Measurements from ENCODE around the gene CPEB2.

Gene CPEB2

GRCh38 chr4:15015170-15015569, 12.9 kb downstream of the CPEB2 start:
- Histone ChIP-seq H4K20me1 (peaks cover 0 to 100% (median 0%) of the 10 kb centered on the region in 11 experiments; a peak in 6 of 22 replicates), H3K27ac (no peak overlapping the region), H3K27me3 (no peaks in the 10 kb centered on the region), H3K4me2 (no peak overlapping the region), H3K4me1 (peaks cover 0 to 12% (median 0%) of the 10 kb centered on the region in 10 experiments; a peak in 2 of 20 replicates), H3K9me3 (replicated peaks in 1 of 11) (no peaks in the 10 kb centered on the region), H3K9ac (no peak overlapping the region), H3K36me3 (peaks cover 0 to 98% (median 7%) of the 10 kb centered on the region in 11 experiments; a peak in 12 of 22 replicates), H3K4me3 (no peak overlapping the region)
- no peak for TF ChIP-seq Cebpa-rat (IDR thresholded peaks at IDR 0.05)

- Histone ChIP-seq H3K36me3 (peaks cover 0 to 86% (median 0%) of the 10 kb centered on the region in 11 experiments; a peak in 11 of 22 replicates), H3K9ac (no peak overlapping the region), H3K27me3 (no peaks in the 10 kb centered on the region), H3K4me2 (no peak overlapping the region), H3K27ac (no peak overlapping the region), H3K4me1 (peaks cover 0 to 24% (median 0%) of the 10 kb centered on the region in 10 experiments; a peak in 2 of 20 replicates), H3K9me3 (replicated peaks in 1 of 11) (no peaks in the 10 kb centered on the region), H3K4me3 (no peak overlapping the region), H4K20me1 (peaks cover 0 to 100% (median 0%) of the 10 kb centered on the region in 11 experiments; a peak in 5 of 22 replicates)
- no peak for TF ChIP-seq Cebpa-rat (IDR thresholded peaks at IDR 0.05)
These were observed 16.1 kb downstream of the CPEB2 start for GRCh38 chr4:15018361-15018760.

GRCh38 chr4:15020502-15021286, 18.4 kb downstream of the CPEB2 start:
- Histone ChIP-seq H3K9me3 (replicated peaks in 1 of 11) (no peaks in the 10 kb centered on the region), H4K20me1 (peaks cover 0 to 100% (median 0%) of the 10 kb centered on the region in 11 experiments; a peak in 5 of 22 replicates), H3K27ac (no peak overlapping the region), H3K36me3 (peaks cover 0 to 86% (median 0%) of the 10 kb centered on the region in 11 experiments; a peak in 11 of 22 replicates), H3K27me3 (no peaks in the 10 kb centered on the region), H3K4me1 (peaks cover 0 to 24% (median 0%) of the 10 kb centered on the region in 10 experiments; a peak in 2 of 20 replicates), H3K9ac (no peak overlapping the region), H3K4me3 (no peak overlapping the region), H3K4me2 (peak overlapping the region in 1 of 11 experiments; percentile 20; a peak in 2 of 22 replicates)
- no peak for TF ChIP-seq Cebpa-rat (IDR thresholded peaks at IDR 0.05)

- TF ChIP-seq Cebpa-rat (IDR thresholded peaks at IDR 0.05) = no peak
- Histone ChIP-seq H3K9me3 (replicated peaks in 1 of 11) (no peaks in the 10 kb centered on the region), H3K27me3 (no peaks in the 10 kb centered on the region), H4K20me1 (peaks cover 0 to 100% (median 0%) of the 10 kb centered on the region in 11 experiments; a peak in 5 of 22 replicates), H3K4me3 (no peak overlapping the region), H3K4me1 (peaks cover 0 to 24% (median 0%) of the 10 kb centered on the region in 10 experiments; a peak in 2 of 20 replicates), H3K4me2 (no peak overlapping the region; a peak in 1 of 22 replicates), H3K27ac (no peak overlapping the region), H3K9ac (no peak overlapping the region), H3K36me3 (peaks cover 0 to 86% (median 0%) of the 10 kb centered on the region in 11 experiments; a peak in 11 of 22 replicates)
These were observed 19.0 kb downstream of the CPEB2 start for GRCh38 chr4:15021311-15021710.

GRCh38 chr4:15021946-15022345, 19.7 kb downstream of the CPEB2 start:
- H3K27ac ChIP-seq = no peak overlapping the region
- H3K4me1 ChIP-seq = peaks cover 0 to 24% (median 0%) of the 10 kb centered on the region in 10 experiments; a peak in 2 of 20 replicates
- peaks cover 0 to 88% (median 0%) of the 10 kb centered on the region in 11 experiments; a peak in 11 of 22 replicates for H3K36me3 ChIP-seq
- H3K9ac ChIP-seq = no peak overlapping the region
- H3K4me2 ChIP-seq = no peak overlapping the region
- H3K27me3 ChIP-seq = no peaks in the 10 kb centered on the region
- H3K9me3 ChIP-seq (replicated peaks in 1 of 11) = no peaks in the 10 kb centered on the region
- no peak for TF ChIP-seq Cebpa-rat (IDR thresholded peaks at IDR 0.05)
- H4K20me1 ChIP-seq = peaks cover 0 to 99% (median 0%) of the 10 kb centered on the region in 11 experiments; a peak in 5 of 22 replicates
- H3K4me3 ChIP-seq = no peak overlapping the region

GRCh38 chr4:15024386-15024785, 22.1 kb downstream of the CPEB2 start:
- peaks cover 0 to 20% (median 0%) of the 10 kb centered on the region in 10 experiments; a peak in 2 of 20 replicates for H3K4me1 ChIP-seq
- peaks cover 0 to 87% (median 0%) of the 10 kb centered on the region in 11 experiments; a peak in 9 of 22 replicates for H3K36me3 ChIP-seq
- no peak overlapping the region for H3K9ac ChIP-seq
- no peak overlapping the region for H3K27ac ChIP-seq
- H4K20me1 ChIP-seq = peaks cover 0 to 98% (median 0%) of the 10 kb centered on the region in 11 experiments; a peak in 5 of 22 replicates
- no peak overlapping the region for H3K4me3 ChIP-seq
- H3K27me3 ChIP-seq = no peaks in the 10 kb centered on the region
- H3K4me2 ChIP-seq = no peak overlapping the region
- no peaks in the 10 kb centered on the region for H3K9me3 ChIP-seq (replicated peaks in 1 of 11)
- no peak for TF ChIP-seq Cebpa-rat (IDR thresholded peaks at IDR 0.05)

- peaks cover 0 to 87% (median 0%) of the 10 kb centered on the region in 11 experiments; a peak in 6 of 22 replicates for H3K36me3 ChIP-seq
- H3K4me1 ChIP-seq = peaks cover 0 to 13% (median 0%) of the 10 kb centered on the region in 10 experiments; a peak in 2 of 20 replicates
- no peak overlapping the region for H3K27ac ChIP-seq
- H3K4me3 ChIP-seq = no peak overlapping the region
- no peaks in the 10 kb centered on the region for H3K27me3 ChIP-seq
- peaks cover 0 to 98% (median 0%) of the 10 kb centered on the region in 11 experiments; a peak in 6 of 22 replicates for H4K20me1 ChIP-seq
- no peak overlapping the region for H3K9ac ChIP-seq
- no peak for TF ChIP-seq Cebpa-rat (IDR thresholded peaks at IDR 0.05)
- no peak overlapping the region for H3K4me2 ChIP-seq
- no peaks in the 10 kb centered on the region for H3K9me3 ChIP-seq (replicated peaks in 1 of 11)
These were observed 23.4 kb downstream of the CPEB2 start for GRCh38 chr4:15025693-15026092.

GRCh38 chr4:15027921-15028435, 25.7 kb downstream of the CPEB2 start:
- no peak for TF ChIP-seq Cebpa-rat (IDR thresholded peaks at IDR 0.05)
- Histone ChIP-seq H3K27ac (no peak overlapping the region), H3K4me1 (0 out of 20 replicates have a peak, but pooled peaks cover 0 to 4% (median 0%) of the 10 kb centered on the region in 10 experiments), H3K9me3 (replicated peaks in 1 of 11) (no peaks in the 10 kb centered on the region), H3K27me3 (no peaks in the 10 kb centered on the region), H4K20me1 (peaks cover 0 to 96% (median 0%) of the 10 kb centered on the region in 11 experiments; a peak in 6 of 22 replicates), H3K4me2 (no peak overlapping the region), H3K9ac (no peak overlapping the region), H3K36me3 (peaks cover 0 to 91% (median 0%) of the 10 kb centered on the region in 11 experiments; a peak in 8 of 22 replicates), H3K4me3 (no peak overlapping the region)

- Histone ChIP-seq H3K27me3 (no peaks in the 10 kb centered on the region), H3K4me3 (no peak overlapping the region), H3K9ac (no peak overlapping the region), H3K4me2 (no peak overlapping the region), H3K4me1 (0 out of 20 replicates have a peak, but pooled peaks cover 0 to 4% (median 0%) of the 10 kb centered on the region in 10 experiments), H3K36me3 (peaks cover 0 to 94% (median 0%) of the 10 kb centered on the region in 11 experiments; a peak in 10 of 22 replicates), H3K27ac (no peak overlapping the region), H3K9me3 (replicated peaks in 1 of 11) (no peaks in the 10 kb centered on the region), H4K20me1 (peaks cover 0 to 97% (median 0%) of the 10 kb centered on the region in 11 experiments; a peak in 6 of 22 replicates)
- TF ChIP-seq Cebpa-rat (IDR thresholded peaks at IDR 0.05) = no peak
These were observed 28.9 kb downstream of the CPEB2 start for GRCh38 chr4:15031197-15031596.
